Measurements from ENCODE around the gene STAC.
"Not testable (repeated sequence)": the region's sequence is repeated elsewhere in the genome, so short reads cannot be mapped to it uniquely, and the experiment has no call there.

Gene STAC

GRCh38 chr3:36557021-36557707 is 176.9 kb downstream of the STAC start:
- no peak for DNase-seq (ENCODE audit: low read depth)
- TF ChIP-seq CTCF (conservative IDR thresholded peaks at IDR 0.05; ENCODE audit: low read depth, low read length) = no peak
- H3K4me3 ChIP-seq (ENCODE audit: low read length) = no peak overlapping the region

GRCh38 chr3:36557708-36558421 is 177.6 kb downstream of the STAC start:
- DNase-seq (ENCODE audit: low read depth) = no peak
- no peak for TF ChIP-seq CTCF (conservative IDR thresholded peaks at IDR 0.05; ENCODE audit: low read depth, low read length)
- H3K4me3 ChIP-seq (ENCODE audit: low read length) = no peak overlapping the region

GRCh38 chr3:36558961-36559360 is 178.7 kb downstream of the STAC start:
- H3K4me3 ChIP-seq (ENCODE audit: low read length) = no peak overlapping the region
- no peak for TF ChIP-seq CTCF (conservative IDR thresholded peaks at IDR 0.05; ENCODE audit: low read depth, low read length)
- DNase-seq (ENCODE audit: low read depth) = no peak

- H3K4me3 ChIP-seq (ENCODE audit: low read length) = no peak overlapping the region
- no peak for TF ChIP-seq CTCF (conservative IDR thresholded peaks at IDR 0.05; ENCODE audit: low read depth, low read length)
- DNase-seq (ENCODE audit: low read depth) = no peak
Measured at GRCh38 chr3:36560685-36561084, 180.4 kb downstream of the STAC start.

GRCh38 chr3:36561601-36562000 is 181.3 kb downstream of the STAC start:
- no peak for DNase-seq (ENCODE audit: low read depth)
- no peak overlapping the region for H3K4me3 ChIP-seq (ENCODE audit: low read length)

GRCh38 chr3:36562945-36563344 is 182.6 kb downstream of the STAC start:
- H3K4me3 ChIP-seq (ENCODE audit: low read length) = no peak overlapping the region
- no peak for TF ChIP-seq CTCF (conservative IDR thresholded peaks at IDR 0.05; ENCODE audit: low read depth, low read length)
- no peak for DNase-seq (ENCODE audit: low read depth)

More at GRCh38 chr3:36561601-36562000, 181.3 kb downstream of the STAC start:
- TF ChIP-seq CTCF (conservative IDR thresholded peaks at IDR 0.05; ENCODE audit: low read depth, low read length) = no peak

- TF ChIP-seq CTCF (conservative IDR thresholded peaks at IDR 0.05; ENCODE audit: low read depth, low read length) = no peak
- no peak for DNase-seq (ENCODE audit: low read depth)
- H3K4me3 ChIP-seq (ENCODE audit: low read length) = no peak overlapping the region
Measured at GRCh38 chr3:36575241-36575640, 194.9 kb downstream of the STAC start.

- not testable (repeated sequence) for H3K4me3 ChIP-seq (ENCODE audit: low read length); DNase-seq (ENCODE audit: low read depth)
Measured at GRCh38 chr3:36578418-36578817, 198.1 kb downstream of the STAC start.

Measured in retinal pigment epithelial cell (primary cell).